ENCODE results near the gene DNAI2.

- no peak for TF ChIP-seq CTCF (IDR thresholded peaks at IDR 0.05)
- TF ChIP-seq POLR2A (IDR thresholded peaks at IDR 0.05) = no peak
Measured at GRCh38 chr17:74235911-74236371, 38.1 kb upstream of the DNAI2 start.

Data from thyroid gland (tissue), 4 donors.